Liver (tissue), 3 donors: ENCODE data around the gene BGN.

Source experiments
- EGR1 ChIP-seq, 2 donors: IDR thresholded peaks; 2 replicates each; pipeline ENCODE4 v1.6.1; 2016 to 2018; ENCODE audit warnings: antibody characterized with exemption in 2 of 2, low read depth in 2 of 2
- FOXA1 ChIP-seq: IDR thresholded peaks from 2 replicates; pipeline ENCODE4 v1.6.1; 2016; ENCODE audit warnings: antibody characterized with exemption
- GABPA ChIP-seq, 2 donors: IDR thresholded peaks in 1 of 2; conservative IDR thresholded peaks in 1 of 2; 2 replicates each; pipeline ENCODE4 v1.6.1; 2016; ENCODE audit warnings: antibody characterized with exemption in 2 of 2, mild to moderate bottlenecking in 1 of 2, moderate library complexity in 1 of 2
- NR2F2 ChIP-seq: IDR thresholded peaks from 2 replicates; pipeline ENCODE4 v1.6.1; 2016; ENCODE audit warnings: antibody characterized with exemption
- RAD21 ChIP-seq, 2 donors: IDR thresholded peaks; 2 replicates each; pipeline ENCODE4 v1.6.1; 2016; ENCODE audit warnings: antibody characterized with exemption in 2 of 2, mild to moderate bottlenecking in 2 of 2
- RXRA ChIP-seq, 2 donors: IDR thresholded peaks; 2 replicates each; pipeline ENCODE4 v1.6.1; 2017 to 2018; ENCODE audit warnings: antibody characterized with exemption in 2 of 2, mild to moderate bottlenecking in 1 of 2
- SP1 ChIP-seq: IDR thresholded peaks from 2 replicates; pipeline ENCODE4 v1.6.1; 2018; ENCODE audit warnings: antibody characterized with exemption, mild to moderate bottlenecking
- TAF1 ChIP-seq: conservative IDR thresholded peaks from 2 replicates; pipeline ENCODE4 v1.6.1; 2016; ENCODE audit warnings: antibody characterized with exemption, mild to moderate bottlenecking
- YY1 ChIP-seq: IDR thresholded peaks from 2 replicates; pipeline ENCODE4 v1.6.1; 2016; ENCODE audit warnings: antibody characterized with exemption, mild to moderate bottlenecking
- TF ChIP-seq, protein P1 (sequence below): fragments of 150-350 bp; IDR thresholded peaks from 2 replicates; pipeline ENCODE4 v1.5.1; 2017; ENCODE audit warnings: improper control_type of control experiment, low read depth, low read length; ENCODE audit not compliant: missing input control
- TF ChIP-seq, protein P2 (sequence below): IDR thresholded peaks from 2 replicates; pipeline ENCODE4 v1.6.1; 2016; ENCODE audit warnings: antibody characterized with exemption
- donor health status: healthy.
- donor health status: healthy.

DNA sequence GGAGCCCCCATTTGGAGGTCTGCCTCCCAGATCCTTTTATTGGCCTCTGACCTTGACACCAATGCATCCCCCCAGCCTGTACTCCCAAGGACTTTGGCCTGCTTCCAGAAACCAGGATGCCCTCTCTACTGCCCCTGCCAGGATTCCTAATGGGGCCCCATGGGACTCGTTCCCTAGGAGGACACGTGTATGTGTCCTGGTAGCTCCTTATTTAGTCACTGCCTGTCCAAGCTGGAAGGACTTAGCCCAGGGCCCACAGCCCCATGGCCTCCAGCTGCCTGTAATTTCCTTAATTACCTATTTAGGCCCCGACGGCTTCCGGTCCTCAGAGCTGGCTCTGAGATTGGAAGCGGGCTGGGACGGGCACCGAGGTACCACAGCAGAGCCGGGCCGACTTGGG lies 32.0 kb downstream of the BGN start:
- TF ChIP-seq, protein P1, sequence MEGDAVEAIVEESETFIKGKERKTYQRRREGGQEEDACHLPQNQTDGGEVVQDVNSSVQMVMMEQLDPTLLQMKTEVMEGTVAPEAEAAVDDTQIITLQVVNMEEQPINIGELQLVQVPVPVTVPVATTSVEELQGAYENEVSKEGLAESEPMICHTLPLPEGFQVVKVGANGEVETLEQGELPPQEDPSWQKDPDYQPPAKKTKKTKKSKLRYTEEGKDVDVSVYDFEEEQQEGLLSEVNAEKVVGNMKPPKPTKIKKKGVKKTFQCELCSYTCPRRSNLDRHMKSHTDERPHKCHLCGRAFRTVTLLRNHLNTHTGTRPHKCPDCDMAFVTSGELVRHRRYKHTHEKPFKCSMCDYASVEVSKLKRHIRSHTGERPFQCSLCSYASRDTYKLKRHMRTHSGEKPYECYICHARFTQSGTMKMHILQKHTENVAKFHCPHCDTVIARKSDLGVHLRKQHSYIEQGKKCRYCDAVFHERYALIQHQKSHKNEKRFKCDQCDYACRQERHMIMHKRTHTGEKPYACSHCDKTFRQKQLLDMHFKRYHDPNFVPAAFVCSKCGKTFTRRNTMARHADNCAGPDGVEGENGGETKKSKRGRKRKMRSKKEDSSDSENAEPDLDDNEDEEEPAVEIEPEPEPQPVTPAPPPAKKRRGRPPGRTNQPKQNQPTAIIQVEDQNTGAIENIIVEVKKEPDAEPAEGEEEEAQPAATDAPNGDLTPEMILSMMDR, result no peak
- no peak for TF ChIP-seq TAF1
- no peak for TF ChIP-seq YY1
- TF ChIP-seq, protein P2, sequence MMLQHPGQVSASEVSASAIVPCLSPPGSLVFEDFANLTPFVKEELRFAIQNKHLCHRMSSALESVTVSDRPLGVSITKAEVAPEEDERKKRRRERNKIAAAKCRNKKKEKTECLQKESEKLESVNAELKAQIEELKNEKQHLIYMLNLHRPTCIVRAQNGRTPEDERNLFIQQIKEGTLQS, result no peak
- no peak for TF ChIP-seq GABPA (IDR thresholded peaks at IDR 0.05 in 1 of 2, conservative IDR thresholded peaks at IDR 0.05 in 1 of 2)
- no peak for TF ChIP-seq RXRA (IDR thresholded peaks at IDR 0.05)
- no peak for TF ChIP-seq SP1
- no peak for TF ChIP-seq NR2F2
- TF ChIP-seq FOXA1, result no peak
- no peak for TF ChIP-seq RAD21 (IDR thresholded peaks at IDR 0.05)
- TF ChIP-seq EGR1 (IDR thresholded peaks at IDR 0.05; ENCODE audit: low read depth in 2 of 2), result no peak
